HCT116 (cell line): ENCODE measurements around the gene EHBP1. TPM values are rescaled to one million over a fixed set of nuclear protein-coding genes. Genes with fewer than 3 reads are reported as not detected.

Source experiments
- ATAC-seq: fragments of 200-7000 bp; cut with Tn5 transposase; 2 replicates; pipeline ENCODE4 v1.9.1; 2020; ENCODE audit warnings: mild to moderate bottlenecking, moderate library complexity
- BruUV-seq: library from RNA; stranded (reverse); fragments of 400-500 nt; replicated peaks from 2 replicates; lab custom pipeline; 2021; lab: Mats Ljungman, UMichigan
- CTCF ChIA-PET: fragments of 300-600 bp; sonication (Branson Sonifier 250); formaldehyde crosslinking; loops from one replicate; lab custom pipeline; 2021; ENCODE audit warnings: antibody characterized with exemption; lab: Charles Lee
- POLR2A ChIA-PET: fragments of 300-600, 350-600 bp; sonication (Branson Sonifier 250); formaldehyde crosslinking; loops from one replicate; lab custom pipeline; 2021; ENCODE audit warnings: antibody characterized with exemption; lab: Charles Lee
- RAD21 ChIA-PET, 2 experiments: fragments of 300-600 bp; sonication (Branson Sonifier 250); formaldehyde crosslinking; loops; one replicate each; lab custom pipeline; 2023; ENCODE audit warnings: low total read pairs in 2 of 2; ENCODE audit not compliant: uncharacterized antibody in 2 of 2, unreplicated experiment in 2 of 2, low non-redundant PET in 1 of 2; lab: Charles Lee
- DNase-seq: peaks from one replicate; pipeline ENCODE4 v3.0.0-alpha.2; 2010; ENCODE audit warnings: low read depth, low spot score
- H2AFZ ChIP-seq: fragments of 200-600 bp; shearing (Covaris generic), sonication (generic); 2 replicates; pipeline ENCODE4 v1.6.1; 2017; ENCODE audit warnings: low read depth, mixed run types, mixed read lengths, antibody characterized with exemption, low read length; ENCODE audit not compliant: poor library complexity, severe bottlenecking
- H3K27ac ChIP-seq: 2 replicates; pipeline ENCODE4 v1.5.1; 2012; ENCODE audit warnings: low read depth, low read length
- H3K27me3 ChIP-seq: fragments of 200-600 bp; sonication (generic); 2 replicates; pipeline ENCODE4 v1.6.1; 2016; ENCODE audit warnings: mixed run types, low read length, mixed read lengths; ENCODE audit not compliant: insufficient read depth
- H3K36me3 ChIP-seq, 2 experiments: fragments of 200-500 bp in 1 of 2; fragments of 200-600 bp in 1 of 2; sonication (Bioruptor generic) in 1 of 2; sonication (generic) in 1 of 2; 2 replicates each; pipeline versions ENCODE4 v1.5.1 to v1.6.1; 2014 to 2016; ENCODE audit warnings: low read length in 2 of 2, inconsistent platforms in 1 of 2, mixed read lengths in 1 of 2, mixed run types in 1 of 2; ENCODE audit not compliant: insufficient read depth in 2 of 2, control insufficient read depth in 1 of 2
- H3K4me1 ChIP-seq, 2 experiments: fragments of 200-600 bp in 1 of 2; sonication (generic) in 1 of 2; 2 replicates each; pipeline versions ENCODE4 v1.5.1 to v1.6.1; 2012 to 2017; ENCODE audit warnings: low read length in 2 of 2, inconsistent platforms in 1 of 2, mild to moderate bottlenecking in 1 of 2, mixed read lengths in 1 of 2, mixed run types in 1 of 2, moderate library complexity in 1 of 2; ENCODE audit not compliant: insufficient read depth in 2 of 2, control insufficient read depth in 1 of 2
- H3K4me2 ChIP-seq: fragments of 200-600 bp; sonication (generic); 2 replicates; pipeline ENCODE4 v1.6.1; 2017; ENCODE audit warnings: mixed run types, low read length, mixed read lengths
- H3K4me3 ChIP-seq, 2 experiments: fragments of 200-600 bp in 1 of 2; sonication (generic) in 1 of 2; replicated peaks in 1 of 2; 2 replicates each; pipeline ENCODE4 v1.5.1; 2011 to 2016; ENCODE audit warnings: low read length in 2 of 2, control low read depth in 1 of 2, low read depth in 1 of 2, mild to moderate bottlenecking in 1 of 2, mixed read lengths in 1 of 2, mixed run types in 1 of 2
- H3K79me2 ChIP-seq: fragments of 200-600 bp; sonication (generic); 2 replicates; pipeline ENCODE4 v1.6.1; 2017; ENCODE audit warnings: mild to moderate bottlenecking, mixed run types, low read length, moderate library complexity, mixed read lengths; ENCODE audit not compliant: insufficient read depth
- H3K9ac ChIP-seq: fragments of 200-600 bp; sonication (generic); 2 replicates; pipeline ENCODE4 v1.6.1; 2016; ENCODE audit warnings: low read length, mixed read lengths
- H3K9me2 ChIP-seq: fragments of 200-600 bp; sonication (generic), shearing (Covaris generic); 2 replicates; pipeline ENCODE4 v1.6.1; 2017; ENCODE audit warnings: mixed run types, mild to moderate bottlenecking, moderate library complexity; ENCODE audit not compliant: insufficient read depth
- H3K9me3 ChIP-seq, 2 experiments: fragments of 200-500 bp in 1 of 2; fragments of 200-600 bp in 1 of 2; sonication (Bioruptor generic) in 1 of 2; sonication (generic) in 1 of 2; 2 replicates each; pipeline ENCODE4 v1.6.1; 2014 to 2017; ENCODE audit warnings: low read length in 2 of 2, mixed read lengths in 2 of 2, inconsistent platforms in 1 of 2, low read depth in 1 of 2, mild to moderate bottlenecking in 1 of 2, mixed run types in 1 of 2, moderate library complexity in 1 of 2; ENCODE audit not compliant: control insufficient read depth in 1 of 2, insufficient read depth in 1 of 2
- H4K20me1 ChIP-seq: fragments of 200-600 bp; sonication (generic), shearing (Covaris generic); 2 replicates; pipeline ENCODE4 v1.6.1; 2017; ENCODE audit warnings: mixed run types, mild to moderate bottlenecking, moderate library complexity; ENCODE audit not compliant: insufficient read depth
- ATF3 ChIP-seq: IDR thresholded peaks from 2 replicates; pipeline ENCODE4 v1.6.1; 2012
- CEBPB ChIP-seq: IDR thresholded peaks from 2 replicates; pipeline ENCODE4 v1.6.1; 2012; ENCODE audit warnings: low read depth
- CTCF ChIP-seq, 3 experiments: fragments of 200-600 bp in 1 of 3; sonication (generic) in 1 of 3; IDR thresholded peaks in 2 of 3; conservative IDR thresholded peaks in 1 of 3; 2 replicates each; pipeline ENCODE4 v1.5.1; 2012 to 2017; ENCODE audit warnings: low read depth in 2 of 3, low read length in 2 of 3, antibody characterized with exemption in 1 of 3, borderline replicate concordance in 1 of 3, control low read depth in 1 of 3, mild to moderate bottlenecking in 1 of 3, mixed read lengths in 1 of 3, mixed run types in 1 of 3, moderate library complexity in 1 of 3; ENCODE audit not compliant: insufficient read depth in 1 of 3
- EGR1 ChIP-seq: IDR thresholded peaks from 2 replicates; pipeline ENCODE4 v1.6.1; 2012; ENCODE audit warnings: low read depth
- EZH2 ChIP-seq: fragments of 200-600 bp; sonication (generic); IDR thresholded peaks from 2 replicates; pipeline ENCODE4 v1.6.1; 2017; ENCODE audit warnings: antibody characterized with exemption, mixed run types
- EZH2phosphoT487 ChIP-seq: fragments of 200-600 bp; IDR thresholded peaks from 2 replicates; pipeline ENCODE4 v1.6.1; 2018; ENCODE audit warnings: antibody characterized with exemption, borderline replicate concordance
- FOSL1 ChIP-seq: IDR thresholded peaks from 2 replicates; pipeline ENCODE4 v1.6.1; 2012; ENCODE audit warnings: low read depth
- JUND ChIP-seq: IDR thresholded peaks from 2 replicates; pipeline ENCODE4 v1.6.1; 2012
- MAX ChIP-seq: IDR thresholded peaks from 2 replicates; pipeline ENCODE4 v1.6.1; 2012
- RAD21 ChIP-seq: IDR thresholded peaks from 2 replicates; pipeline ENCODE4 v1.6.1; 2012; ENCODE audit warnings: low read depth, mild to moderate bottlenecking
- REST ChIP-seq: IDR thresholded peaks from 2 replicates; pipeline ENCODE4 v1.6.1; 2012; ENCODE audit warnings: low read depth
- SP1 ChIP-seq: IDR thresholded peaks from 2 replicates; pipeline ENCODE4 v1.6.1; 2012; ENCODE audit warnings: low read depth
- TCF7L2 ChIP-seq: IDR thresholded peaks from 2 replicates; pipeline ENCODE4 v1.7.0; 2011; ENCODE audit warnings: borderline replicate concordance, inconsistent platforms; ENCODE audit not compliant: insufficient read depth, insufficient read length; ENCODE audit errors: extremely low read depth
- YY1 ChIP-seq: IDR thresholded peaks from 2 replicates; pipeline ENCODE4 v1.6.1; 2011; ENCODE audit warnings: low read length, low read depth, moderate library complexity, mild to moderate bottlenecking; ENCODE audit not compliant: insufficient replicate concordance; ENCODE audit errors: extremely low read depth
- ZBTB33 ChIP-seq: IDR thresholded peaks from 2 replicates; pipeline ENCODE4 v1.6.1; 2011; ENCODE audit warnings: mild to moderate bottlenecking, low read length, moderate library complexity; ENCODE audit not compliant: insufficient replicate concordance; ENCODE audit errors: extremely low read depth
- ZFX ChIP-seq: fragments of 450-650 bp; IDR thresholded peaks from 2 replicates; pipeline ENCODE4 v1.6.1; 2017
- intact Hi-C: fragments of 100-400 bp; cut with micrococcal nuclease; formaldehyde crosslinking; loops from 2 replicates; pipeline ENCODE4 v1.10.0; 2022
- total RNA-seq: library from RNA; stranded (reverse); gene quantifications from one replicate; pipeline ENCODE4 v1.2.1, GENCODE V29; 2021; ENCODE audit not compliant: unreplicated experiment

The EHBP1 gene
- total RNA-seq, 1 experiment from 2014 or later: 89.9 TPM

- H3K9me3 ChIP-seq: no peaks in the 10 kb centered on the region
- BruUV-seq: no TSS peak
- no peak overlapping the region for H3K4me3 ChIP-seq
- no peak for ATAC-seq
- no peaks in the 10 kb centered on the region for H3K36me3 ChIP-seq
- H3K4me1 ChIP-seq: no peaks in the 10 kb centered on the region
- H4K20me1 ChIP-seq: no peaks in the 10 kb centered on the region
- H3K27ac ChIP-seq: no peak overlapping the region
- RAD21 ChIA-PET: no interaction called here
- no peak for DNase-seq
- no peaks in the 10 kb centered on the region for H3K9me2 ChIP-seq
- H3K9ac ChIP-seq: no peak overlapping the region
- H3K4me2 ChIP-seq: no peak overlapping the region
- TF ChIP-seq CEBPB (no peak), RAD21 (no peak), EGR1 (no peak), YY1 (no peak), SP1 (no peak), EZH2 (no peak), ZFX (no peak), TCF7L2 (no peak), CTCF (IDR thresholded peaks at IDR 0.05 in 2 of 3, conservative IDR thresholded peaks at IDR 0.05 in 1 of 3; ENCODE audit: borderline replicate concordance in 1 of 3, insufficient read depth in 1 of 3, low read depth in 2 of 3, low read length in 2 of 3) (no peak), ZBTB33 (no peak), JUND (no peak), EZH2phosphoT487 (no peak), ATF3 (no peak), REST (no peak), FOSL1 (no peak), MAX (no peak)
- CTCF ChIA-PET: no interaction called here
- H3K79me2 ChIP-seq: no peaks in the 10 kb centered on the region
- POLR2A ChIA-PET: no interaction called here
- H3K27me3 ChIP-seq: no peaks in the 10 kb centered on the region
- no peak overlapping the region for H2AFZ ChIP-seq
- intact Hi-C loops: no loop called here
Observed at GRCh38 chr2:62665446-62665845, 40.1 kb upstream of the EHBP1 start.
